ENCODE measurements around the gene LRMDA. TPM values are rescaled to one million over a fixed set of nuclear protein-coding genes. Genes with fewer than 3 reads are reported as not detected.

Gene LRMDA
- polyA plus RNA-seq, 3 donors: 39.8 to 59.6 (median 56.4) TPM

DNA sequence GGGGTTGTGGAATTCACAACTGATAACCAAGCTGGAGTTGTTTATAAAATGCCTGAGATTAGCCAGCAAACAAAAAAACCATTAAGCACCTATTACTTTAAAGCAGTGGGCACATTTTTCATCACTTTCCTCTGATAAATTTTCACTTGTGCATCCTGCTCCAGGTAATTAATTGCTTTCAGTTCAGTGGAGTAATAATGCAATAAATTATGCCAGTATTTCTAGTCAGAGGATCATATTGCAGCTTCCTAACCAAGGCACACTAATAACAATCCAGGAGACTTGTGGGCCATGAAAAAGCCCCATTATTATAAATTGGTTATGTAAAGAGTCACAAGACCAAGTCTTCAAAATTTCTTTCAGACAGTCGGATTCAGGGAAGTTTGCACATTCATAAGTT, 193.2 kb downstream of the LRMDA start:
- no peak overlapping the region for H3K9ac ChIP-seq (ENCODE audit: insufficient read depth, low read length, poor library complexity, severe bottlenecking)
- no peak overlapping the region for H3K27ac ChIP-seq (ENCODE audit: low read depth in 1 of 2, low read length in 2 of 2)
- Mint-ChIP-seq H3K27ac (no peak overlapping the region), H3K27me3 (ENCODE audit: low read depth in 3 of 3) (peaks cover 0 to 2% (median 0%) of the 10 kb centered on the region in 3 donors), H3K9me3 (no peaks in the 10 kb centered on the region), H3K4me1 (peaks cover 18% of the 10 kb centered on the region), H3K4me3 (no peak overlapping the region), H3K36me3 (peaks cover 13 to 17% of the 10 kb centered on the region in 2 donors)
- H3K36me3 ChIP-seq (replicated peaks in 1 of 2; ENCODE audit: control insufficient read depth in 1 of 2, insufficient read depth in 2 of 2, low read length in 2 of 2): peaks cover 3 to 21% of the 10 kb centered on the region in 2 donors
- H3K4me3 ChIP-seq (replicated peaks in 1 of 3; ENCODE audit: low read depth in 2 of 3, low read length in 3 of 3): no peak overlapping the region
- DNase-seq: no peak
- peaks cover 26% of the 10 kb centered on the region for H3K79me2 ChIP-seq (ENCODE audit: insufficient read depth, low read length)
- peaks cover 7 to 10% of the 10 kb centered on the region in 2 donors for H3K4me1 ChIP-seq (ENCODE audit: control insufficient read depth in 1 of 2, insufficient read depth in 2 of 2, low read length in 2 of 2)
- WGBS (ENCODE audit: insufficient coverage): no CpG with 5 or more reads among the region's 1 CpG
- TF ChIP-seq, protein P1, sequence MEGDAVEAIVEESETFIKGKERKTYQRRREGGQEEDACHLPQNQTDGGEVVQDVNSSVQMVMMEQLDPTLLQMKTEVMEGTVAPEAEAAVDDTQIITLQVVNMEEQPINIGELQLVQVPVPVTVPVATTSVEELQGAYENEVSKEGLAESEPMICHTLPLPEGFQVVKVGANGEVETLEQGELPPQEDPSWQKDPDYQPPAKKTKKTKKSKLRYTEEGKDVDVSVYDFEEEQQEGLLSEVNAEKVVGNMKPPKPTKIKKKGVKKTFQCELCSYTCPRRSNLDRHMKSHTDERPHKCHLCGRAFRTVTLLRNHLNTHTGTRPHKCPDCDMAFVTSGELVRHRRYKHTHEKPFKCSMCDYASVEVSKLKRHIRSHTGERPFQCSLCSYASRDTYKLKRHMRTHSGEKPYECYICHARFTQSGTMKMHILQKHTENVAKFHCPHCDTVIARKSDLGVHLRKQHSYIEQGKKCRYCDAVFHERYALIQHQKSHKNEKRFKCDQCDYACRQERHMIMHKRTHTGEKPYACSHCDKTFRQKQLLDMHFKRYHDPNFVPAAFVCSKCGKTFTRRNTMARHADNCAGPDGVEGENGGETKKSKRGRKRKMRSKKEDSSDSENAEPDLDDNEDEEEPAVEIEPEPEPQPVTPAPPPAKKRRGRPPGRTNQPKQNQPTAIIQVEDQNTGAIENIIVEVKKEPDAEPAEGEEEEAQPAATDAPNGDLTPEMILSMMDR (IDR thresholded peaks at IDR 0.05): no peak
- H2AFZ ChIP-seq (ENCODE audit: insufficient read depth, low read depth, low read length, poor library complexity, severe bottlenecking): no peak overlapping the region
- no peaks in the 10 kb centered on the region for H3K27me3 ChIP-seq (ENCODE audit: control insufficient read depth in 2 of 2, insufficient read depth in 2 of 2, low read length in 2 of 2)
- intact Hi-C loops (cut with micrococcal nuclease): no loop called here
- H3K9me3 ChIP-seq (replicated peaks in 1 of 2; ENCODE audit: control insufficient read depth in 1 of 2, insufficient read depth in 1 of 2, low read length in 2 of 2): no peaks in the 10 kb centered on the region
- H4K20me1 ChIP-seq (ENCODE audit: insufficient read depth, low read length): peaks cover 14% of the 10 kb centered on the region
- H3K4me2 ChIP-seq (replicated peaks; ENCODE audit: extremely low read depth, low read length, poor library complexity, severe bottlenecking): no peak overlapping the region

DNA sequence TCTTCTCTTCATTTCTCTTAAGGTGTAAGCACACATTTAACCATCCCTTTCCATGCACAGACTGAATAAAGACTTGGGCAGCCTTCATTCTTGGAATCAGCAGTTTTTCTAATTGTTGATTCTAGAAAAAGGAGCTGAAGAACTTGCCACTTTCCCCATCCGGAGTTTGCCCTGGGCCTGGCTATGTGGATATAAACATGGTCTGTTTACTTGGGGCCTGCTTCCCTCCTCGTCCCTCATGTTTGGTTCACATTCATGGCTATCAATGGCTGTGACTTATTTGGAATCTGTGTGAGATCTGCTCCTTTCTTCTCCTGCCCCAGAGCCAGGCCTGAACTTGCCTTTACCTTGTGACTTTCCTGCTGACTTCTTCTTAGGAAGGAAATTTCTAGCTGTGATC, 199.3 kb downstream of the LRMDA start:
- Mint-ChIP-seq H3K27me3 (ENCODE audit: low read depth in 3 of 3) (peaks cover 0 to 2% (median 0%) of the 10 kb centered on the region in 3 donors), H3K9me3 (no peaks in the 10 kb centered on the region), H3K4me3 (no peak overlapping the region), H3K4me1 (peaks cover 10% of the 10 kb centered on the region), H3K27ac (no peak overlapping the region), H3K36me3 (peaks cover 13 to 20% of the 10 kb centered on the region in 2 donors)
- Histone ChIP-seq H4K20me1 (ENCODE audit: insufficient read depth, low read length) (peaks cover 16% of the 10 kb centered on the region), H3K9me3 (replicated peaks in 1 of 2; ENCODE audit: control insufficient read depth in 1 of 2, insufficient read depth in 1 of 2, low read length in 2 of 2) (no peaks in the 10 kb centered on the region), H3K27me3 (ENCODE audit: control insufficient read depth in 2 of 2, insufficient read depth in 2 of 2, low read length in 2 of 2) (no peaks in the 10 kb centered on the region), H3K4me1 (ENCODE audit: control insufficient read depth in 1 of 2, insufficient read depth in 2 of 2, low read length in 2 of 2) (peaks cover 7 to 8% of the 10 kb centered on the region in 2 donors), H2AFZ (ENCODE audit: insufficient read depth, low read depth, low read length, poor library complexity, severe bottlenecking) (no peak overlapping the region), H3K4me3 (replicated peaks in 1 of 3; ENCODE audit: low read depth in 2 of 3, low read length in 3 of 3) (no peak overlapping the region), H3K79me2 (ENCODE audit: insufficient read depth, low read length) (peaks cover 7% of the 10 kb centered on the region), H3K27ac (ENCODE audit: low read depth in 1 of 2, low read length in 2 of 2) (no peak overlapping the region), H3K9ac (ENCODE audit: insufficient read depth, low read length, poor library complexity, severe bottlenecking) (no peak overlapping the region), H3K4me2 (replicated peaks; ENCODE audit: extremely low read depth, low read length, poor library complexity, severe bottlenecking) (no peak overlapping the region), H3K36me3 (replicated peaks in 1 of 2; ENCODE audit: control insufficient read depth in 1 of 2, insufficient read depth in 2 of 2, low read length in 2 of 2) (peaks cover 3 to 15% of the 10 kb centered on the region in 2 donors)
- no peak for DNase-seq
- TF ChIP-seq, protein P1 (IDR thresholded peaks at IDR 0.05): no peak
- 100% methylated on average over 1 of the region's 2 CpGs for WGBS (ENCODE audit: insufficient coverage)
- intact Hi-C loops (cut with micrococcal nuclease): no loop called here

Data from CD14-positive monocyte (primary cell).